ENCODE measurements around the gene VCP. TPM values are rescaled to one million over a fixed set of nuclear protein-coding genes. Genes with fewer than 3 reads are reported as not detected.

VCP gene
- total RNA-seq = 100 to 1,000 TPM; 138 to 179 TPM
- long read RNA-seq, donor 1, full-length matches to known transcripts = 160 of 188 reads
- long read RNA-seq, donor 1, partial matches to known transcripts = 19 of 188 reads
- long read RNA-seq, donor 1, other reads (novel, unspliced or antisense) = 9 of 188 reads
- long read RNA-seq, donor 2, full-length matches to known transcripts = 732 of 881 reads
- long read RNA-seq, donor 2, partial matches to known transcripts = 82 of 881 reads
- long read RNA-seq, donor 2, other reads (novel, unspliced or antisense) = 67 of 881 reads

- intact Hi-C loops (cut with DNase I) = no loop called here
- peak; percentile 99 for DNase-seq (ENCODE audit: low spot score)
Measured at GRCh38 chr9:35072461-35073278, at the start of gene VCP. TSS of gene VCP (minus strand) at chr9:35072625. CDS start at chr9:35072353, 272 bp downstream.

DNA sequence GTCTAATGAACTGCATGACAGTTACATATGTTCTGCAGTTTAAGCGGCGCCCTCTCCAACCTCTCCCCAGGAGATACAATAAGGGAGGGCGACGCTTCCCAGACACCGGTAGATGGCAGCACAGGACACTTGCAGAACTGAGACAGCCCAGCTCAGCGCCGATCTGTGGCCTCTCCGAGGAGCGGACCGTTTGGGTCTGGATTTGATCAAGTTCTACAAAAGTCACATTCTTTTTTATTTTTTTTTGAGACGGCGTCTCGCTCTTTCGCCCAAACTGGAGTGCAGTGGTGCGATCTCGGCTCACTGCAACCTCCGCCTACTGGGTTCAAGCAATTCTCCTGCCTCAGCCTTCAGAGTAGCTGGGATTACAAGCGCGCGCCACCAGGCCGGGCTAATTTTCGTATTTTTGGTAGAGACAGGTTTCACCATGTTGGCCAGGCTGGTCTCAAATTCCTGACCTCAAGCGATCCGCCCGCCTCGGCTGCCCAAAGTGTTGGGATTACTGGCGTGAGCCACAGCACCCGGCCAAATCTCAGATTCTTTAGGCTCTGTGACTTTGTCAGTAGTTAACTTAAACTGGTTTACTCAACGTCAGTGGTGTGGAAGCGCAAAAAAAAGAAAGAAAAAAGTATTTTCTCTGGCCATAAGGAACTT, 44.6 kb upstream of the VCP start:
- DNase-seq (ENCODE audit: low spot score) = peak; percentile 97
- intact Hi-C loops (cut with DNase I) = loop anchor here (5.0 to 10.0 kb wide), 4 partner anchors 140 to 438 kb away; no protein-coding TSS in a partner anchor

- intact Hi-C loops (cut with DNase I) = loop anchor here (5.0 to 10.0 kb wide), 4 partner anchors 141 to 438 kb away; no protein-coding TSS in a partner anchor
- no peak for DNase-seq (ENCODE audit: low spot score)
Measured at GRCh38 chr9:35116539-35116897, 44.1 kb upstream of the VCP start.

DNA sequence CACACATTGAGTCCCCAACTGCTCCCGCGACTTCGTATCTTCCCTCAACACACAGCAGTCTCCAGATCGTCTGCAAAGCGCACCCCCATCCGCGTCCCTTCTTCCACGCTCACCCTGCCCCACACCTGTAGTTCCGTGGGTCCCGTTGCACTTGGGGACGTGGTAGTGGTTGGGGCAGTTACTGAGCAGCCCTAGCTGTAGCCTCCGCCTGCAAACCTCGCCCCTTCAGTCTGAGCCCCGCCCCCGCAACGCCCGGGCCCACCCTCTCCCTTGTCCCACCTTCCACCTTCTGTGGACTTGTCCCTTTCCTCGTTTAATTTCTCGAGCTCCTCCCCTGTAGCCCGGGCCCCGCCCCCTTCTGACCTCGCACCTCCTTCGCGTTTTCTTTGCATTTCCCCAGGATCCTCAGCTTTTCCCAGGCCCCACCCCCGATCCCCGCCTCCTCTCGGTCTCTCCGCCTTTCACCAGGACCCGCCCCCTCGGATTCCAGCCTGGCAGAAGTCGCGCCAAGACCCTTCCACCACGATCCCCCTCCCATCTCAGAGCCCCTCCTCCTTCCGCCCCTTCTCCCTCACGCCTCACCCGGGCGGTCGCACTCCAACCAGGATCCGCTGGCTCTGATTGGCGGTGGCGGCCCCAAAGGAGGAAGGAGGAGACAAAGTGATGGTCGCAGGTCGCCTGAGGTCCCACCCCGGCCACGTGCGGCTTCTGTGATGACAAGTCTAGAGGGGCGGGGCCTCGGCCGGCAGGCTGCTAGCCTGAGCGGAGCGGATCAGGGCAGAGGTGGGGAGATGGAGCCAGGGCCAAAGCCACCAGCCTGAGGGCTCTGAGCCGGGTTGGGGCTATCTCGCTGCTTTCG, 43.5 kb upstream of the VCP start, which contains the start of gene ATOSB:
Gene ATOSB, minus strand, starts transcription at position 183 of the 859 bp plus-strand sequence. CDS start 7,588 bp downstream, outside the sequence.
- intact Hi-C loops (cut with DNase I) = loop anchor here (5.0 to 10.0 kb wide), 4 partner anchors 141 to 439 kb away; no protein-coding TSS in a partner anchor
- peak; percentile 99 for DNase-seq (ENCODE audit: low spot score)

DNA sequence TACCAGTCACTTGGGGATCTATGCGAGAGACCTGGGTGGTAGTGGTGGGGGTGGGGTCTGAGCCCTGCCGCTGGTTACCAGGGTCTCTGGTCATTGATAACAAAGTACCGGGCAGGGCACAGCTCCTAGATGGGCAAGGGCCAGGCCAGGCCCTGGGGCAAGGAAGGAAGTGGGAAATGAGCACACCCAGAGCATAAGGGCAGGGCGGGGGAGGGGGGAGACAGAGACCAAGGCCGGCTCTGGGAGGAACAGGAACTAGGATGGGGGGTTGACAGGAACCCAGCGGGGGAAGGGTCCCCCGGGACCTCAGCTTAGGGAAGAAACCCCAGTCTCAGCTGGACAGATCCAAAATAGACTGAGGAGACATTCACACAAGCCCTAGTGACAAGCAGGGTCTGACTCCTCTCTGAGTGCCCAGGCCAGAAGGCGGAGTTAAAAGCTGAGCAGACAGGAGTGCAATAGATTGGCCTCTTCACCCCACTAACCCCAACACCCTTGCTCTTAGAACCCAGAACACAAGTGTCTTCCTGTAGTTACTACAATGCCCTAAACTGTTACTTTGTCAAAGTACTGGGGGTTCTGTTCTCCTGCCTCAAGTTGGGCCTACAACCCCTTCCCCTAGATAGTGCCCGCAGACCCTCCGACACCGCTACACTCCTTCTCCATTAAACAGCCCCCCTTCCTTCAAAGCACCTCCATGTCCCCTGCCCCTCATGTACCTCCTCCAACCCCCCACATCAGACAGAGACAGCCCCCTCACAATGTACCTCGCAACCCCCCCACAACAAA, 42.6 kb upstream of the VCP start:
- intact Hi-C loops (cut with DNase I) = loop anchor here (5.0 to 10.0 kb wide), 4 partner anchors 142 to 440 kb away; no protein-coding TSS in a partner anchor
- peak; percentile 91 for DNase-seq (ENCODE audit: low spot score)

GRCh38 chr9:35114113-35114839, 41.9 kb upstream of the VCP start:
- peak; percentile 95 for DNase-seq (ENCODE audit: low spot score)
- intact Hi-C loops (cut with DNase I) = loop anchor here in 1 of 2 donors (10.0 kb wide), 2 partner anchors 361 to 441 kb away; no protein-coding TSS in a partner anchor

DNA sequence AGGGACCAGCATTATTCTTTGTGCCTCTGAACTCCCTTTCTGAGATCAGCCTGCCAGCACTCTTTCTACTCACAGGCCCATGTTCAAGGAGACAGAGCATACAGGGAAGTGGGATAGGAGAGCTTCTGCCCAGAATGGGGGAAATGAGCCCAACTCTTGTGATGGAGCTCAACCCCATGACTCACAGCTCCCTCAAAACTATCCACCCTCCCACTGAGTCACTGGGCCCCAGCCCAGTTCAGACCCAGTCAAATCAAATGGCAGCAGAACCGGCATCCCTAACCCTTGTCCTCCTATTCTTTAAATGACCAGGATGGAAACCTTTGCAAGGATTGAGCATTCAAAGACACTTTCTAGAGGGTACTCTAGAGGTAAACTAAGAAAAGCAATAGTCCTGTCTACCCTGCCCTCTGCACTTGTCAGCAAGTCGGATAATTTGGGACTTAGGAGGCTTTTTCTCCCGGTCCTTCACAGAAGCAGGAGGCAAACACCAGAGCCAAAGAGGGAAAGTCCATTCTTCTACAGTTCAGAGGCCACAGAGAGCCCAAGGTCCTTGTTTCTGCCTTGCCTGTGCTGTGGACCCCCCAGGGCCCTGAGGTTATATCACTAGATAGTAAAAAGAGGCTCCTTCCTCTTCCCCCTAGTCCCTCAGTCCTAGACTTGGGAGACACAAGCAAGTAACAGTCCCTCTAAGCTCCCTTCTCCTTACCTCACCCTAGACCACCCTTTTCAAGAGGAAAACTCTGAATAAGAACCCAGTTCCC, 40.0 kb upstream of the VCP start:
- peak; percentile 91 for DNase-seq (ENCODE audit: low spot score)
- intact Hi-C loops (cut with DNase I) = loop anchor here in 1 of 2 donors (10.0 kb wide), 2 partner anchors 362 to 442 kb away; no protein-coding TSS in a partner anchor

GRCh38 chr9:35111001-35111933, 38.8 kb upstream of the VCP start:
- peak; percentile 99 for DNase-seq (ENCODE audit: low spot score)
- intact Hi-C loops (cut with DNase I) = loop anchor here in 1 of 2 donors (10.0 kb wide), 2 partner anchors 364 to 444 kb away; no protein-coding TSS in a partner anchor

DNA sequence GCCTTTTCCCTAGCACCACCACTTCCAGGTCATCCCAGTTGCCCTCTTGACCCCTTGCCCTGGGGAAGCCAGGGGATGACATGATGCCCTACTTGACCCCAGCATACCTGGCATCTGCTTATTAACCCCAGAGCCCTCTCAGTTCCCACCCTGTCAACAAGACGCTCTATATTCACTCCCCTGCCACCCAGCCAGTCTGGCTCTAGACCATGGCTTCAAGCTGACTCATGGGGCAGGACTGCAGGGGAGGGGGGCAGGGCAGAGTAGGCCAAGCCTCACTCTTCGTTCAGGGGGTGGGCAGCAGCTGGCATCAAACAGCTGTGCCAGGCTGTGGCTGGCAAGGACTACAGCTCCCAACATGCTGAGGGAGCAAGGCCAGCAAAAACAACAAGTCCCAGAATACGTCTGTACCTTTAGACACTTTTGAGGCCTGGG, 37.9 kb upstream of the VCP start:
- intact Hi-C loops (cut with DNase I) = loop anchor here in 1 of 2 donors (10.0 kb wide), 2 partner anchors 364 to 444 kb away; no protein-coding TSS in a partner anchor
- DNase-seq (ENCODE audit: low spot score) = peak; percentile 67

GRCh38 chr9:35108946-35109575, 36.6 kb upstream of the VCP start:
- intact Hi-C loops (cut with DNase I) = loop anchor here in 1 of 2 donors (10.0 kb wide), 1 partner anchor 736 kb away; no protein-coding TSS in a partner anchor
- peak; percentile 73 for DNase-seq (ENCODE audit: low spot score)

DNA sequence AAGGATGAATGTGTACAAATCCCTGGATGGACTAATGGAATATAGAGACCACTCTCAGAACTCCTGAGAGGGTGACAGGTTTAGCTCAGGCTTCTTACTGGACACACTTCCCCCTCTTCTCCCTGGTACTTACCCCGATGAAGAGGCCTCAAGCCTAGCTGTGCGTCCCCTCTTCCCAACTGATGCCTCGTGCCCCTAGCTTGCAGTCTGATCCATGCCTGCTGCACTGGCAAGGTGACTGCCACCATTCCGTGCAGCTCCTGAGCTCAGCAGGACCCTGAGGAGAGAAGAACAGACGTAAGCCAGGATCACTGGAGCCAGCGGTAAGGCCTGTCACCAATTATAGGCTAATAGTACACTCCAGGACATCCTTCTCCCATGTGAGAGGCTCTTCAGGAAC, 36.0 kb upstream of the VCP start:
- DNase-seq (ENCODE audit: low spot score) = peak; percentile 30
- intact Hi-C loops (cut with DNase I) = loop anchor here in 1 of 2 donors (10.0 kb wide), 1 partner anchor 736 kb away; no protein-coding TSS in a partner anchor

DNA sequence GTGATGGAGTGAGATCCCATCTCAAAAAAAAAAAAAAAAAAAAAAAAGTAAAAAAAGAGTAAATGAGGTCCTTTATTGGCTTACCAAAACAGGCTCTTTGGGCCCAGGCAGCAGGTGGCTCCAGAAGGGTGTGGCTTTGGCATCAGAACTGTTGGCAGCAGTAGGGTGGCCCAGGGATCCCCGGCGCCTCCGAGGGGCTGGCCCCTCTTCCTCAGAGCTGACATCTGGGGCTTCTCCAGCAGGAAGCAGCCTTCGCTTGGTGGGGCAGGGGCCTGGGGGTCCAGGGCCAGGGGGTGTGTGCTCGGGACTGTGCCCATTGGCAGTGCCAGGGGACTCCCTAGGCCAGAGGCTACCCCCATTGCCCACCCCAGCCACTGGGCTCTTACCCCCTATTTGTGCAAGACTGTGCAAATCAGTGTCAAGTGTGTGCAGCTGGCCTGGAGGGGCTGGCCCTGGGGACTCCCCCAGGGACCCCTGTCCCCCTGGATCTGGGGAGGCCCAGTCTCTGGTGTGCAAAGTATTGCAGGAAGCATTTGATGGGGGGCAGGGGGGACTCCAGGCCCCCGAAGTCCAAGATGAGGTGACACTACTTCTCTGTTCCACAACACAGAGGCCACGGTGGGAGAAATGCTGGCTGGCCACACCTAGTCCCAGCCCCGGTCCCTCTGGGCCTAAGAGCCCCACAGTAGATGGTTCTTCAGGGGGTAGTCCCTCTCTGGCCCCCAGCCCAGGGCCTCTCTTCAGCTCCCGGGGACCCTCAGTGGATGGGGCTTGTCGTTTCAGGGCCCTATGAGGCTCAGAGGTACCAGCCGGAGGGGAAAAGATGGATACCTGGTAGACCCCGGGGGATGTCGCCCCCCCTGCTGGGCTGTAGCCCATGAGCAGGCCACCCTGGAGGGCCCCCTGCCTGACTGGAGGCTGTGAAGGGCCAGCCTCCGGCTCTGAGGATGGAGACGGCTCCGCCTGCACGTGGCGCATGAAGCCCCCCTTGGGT, 35.2 kb upstream of the VCP start:
- intact Hi-C loops (cut with DNase I) = loop anchor here in 1 of 2 donors (10.0 kb wide), 1 partner anchor 737 kb away; no protein-coding TSS in a partner anchor
- DNase-seq (ENCODE audit: low spot score) = peak; percentile 70

DNA sequence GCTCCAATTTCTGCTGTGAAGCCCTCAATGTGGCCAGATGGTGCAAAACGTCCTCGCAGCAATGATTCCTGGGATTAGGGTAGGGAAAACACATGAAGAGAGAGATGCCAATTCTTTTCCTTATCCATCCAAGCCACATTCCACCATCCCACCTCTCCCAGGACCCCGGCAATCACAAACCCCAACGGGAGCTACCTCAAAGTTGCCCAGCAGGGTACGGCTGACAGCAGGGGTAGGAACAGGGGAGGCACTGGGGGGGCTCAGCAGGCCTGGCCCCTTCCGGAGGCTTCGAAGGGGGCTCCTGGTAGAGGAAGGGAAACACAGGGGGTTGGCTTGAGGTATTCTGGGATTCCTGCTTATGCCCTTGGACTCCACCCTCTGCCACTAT, 33.9 kb upstream of the VCP start:
- DNase-seq (ENCODE audit: low spot score) = peak; percentile 30
- intact Hi-C loops (cut with DNase I) = loop anchor here (1.0 to 10.0 kb wide), 2 partner anchors 32 to 738 kb away; no protein-coding TSS in a partner anchor

Measured in posterior vena cava (tissue), 2 donors.